DND-41 (cell line): ENCODE measurements around the gene RNASEH2A.

ENCODE experiments used
- ATAC-seq: fragments of 200-7000 bp; cut with Tn5 transposase; 3 replicates; pipeline ENCODE4 v1.9.1; 2021; ENCODE audit warnings: low read depth; ENCODE audit not compliant: insufficient read depth
- DNase-seq: peaks from one replicate; pipeline ENCODE4 v3.0.0-alpha.2; 2020
- H2AFZ ChIP-seq: 2 replicates; pipeline ENCODE4 v1.6.0; 2012; ENCODE audit warnings: low read depth, low read length
- H3K27ac ChIP-seq: 2 replicates; pipeline ENCODE4 v1.5.1; 2012; ENCODE audit warnings: low read length, inconsistent platforms
- H3K27me3 ChIP-seq: fragments of 200-600 bp; sonication (generic); 2 replicates; pipeline ENCODE4 v1.6.0; 2012; ENCODE audit warnings: low read length, mild to moderate bottlenecking, inconsistent platforms; ENCODE audit not compliant: insufficient read depth, poor library complexity
- H3K36me3 ChIP-seq: 2 replicates; pipeline ENCODE4 v1.5.1; 2012; ENCODE audit warnings: low read length, inconsistent platforms; ENCODE audit not compliant: insufficient read depth
- H3K4me1 ChIP-seq: 2 replicates; pipeline ENCODE4 v1.5.1; 2012; ENCODE audit warnings: mild to moderate bottlenecking, low read length; ENCODE audit not compliant: insufficient read depth
- H3K4me2 ChIP-seq: 2 replicates; pipeline ENCODE4 v1.6.0; 2012; ENCODE audit warnings: mild to moderate bottlenecking, moderate library complexity, low read length, inconsistent platforms; ENCODE audit not compliant: insufficient read depth
- H3K4me3 ChIP-seq, 2 experiments: fragments of 200-600 bp in 1 of 2; shearing (Covaris generic) in 1 of 2; 2 replicates each; pipeline ENCODE4 v1.5.1; 2012 to 2016; ENCODE audit warnings: inconsistent platforms in 2 of 2, low read length in 2 of 2, mild to moderate bottlenecking in 2 of 2, low read depth in 1 of 2, moderate library complexity in 1 of 2
- H3K79me2 ChIP-seq: 2 replicates; pipeline ENCODE4 v1.6.0; 2012; ENCODE audit warnings: low read length, inconsistent platforms; ENCODE audit not compliant: insufficient read depth
- H3K9ac ChIP-seq: 2 replicates; pipeline ENCODE4 v1.6.0; 2012; ENCODE audit warnings: low read depth, mild to moderate bottlenecking, inconsistent platforms, low read length, moderate library complexity
- H3K9me3 ChIP-seq: 2 replicates; pipeline ENCODE4 v1.5.1; 2012; ENCODE audit warnings: low read length, moderate library complexity, mild to moderate bottlenecking, inconsistent platforms; ENCODE audit not compliant: insufficient read depth, severe bottlenecking
- H4K20me1 ChIP-seq: 2 replicates; pipeline ENCODE4 v1.6.0; 2012; ENCODE audit warnings: low read length; ENCODE audit not compliant: insufficient read depth
- EZH2 ChIP-seq: IDR thresholded peaks from 3 replicates; pipeline ENCODE4 v1.6.1; 2012; ENCODE audit warnings: borderline replicate concordance, low read depth, mild to moderate bottlenecking, moderate library complexity, low read length, inconsistent platforms; ENCODE audit not compliant: severe bottlenecking
- TF ChIP-seq, protein P1 (sequence below): IDR thresholded peaks from 2 replicates; pipeline ENCODE4 v1.5.1; 2012; ENCODE audit warnings: borderline replicate concordance, low read length, moderate library complexity, mild to moderate bottlenecking; ENCODE audit not compliant: poor library complexity, severe bottlenecking; ENCODE audit errors: extremely low read depth

Gene RNASEH2A

DNA sequence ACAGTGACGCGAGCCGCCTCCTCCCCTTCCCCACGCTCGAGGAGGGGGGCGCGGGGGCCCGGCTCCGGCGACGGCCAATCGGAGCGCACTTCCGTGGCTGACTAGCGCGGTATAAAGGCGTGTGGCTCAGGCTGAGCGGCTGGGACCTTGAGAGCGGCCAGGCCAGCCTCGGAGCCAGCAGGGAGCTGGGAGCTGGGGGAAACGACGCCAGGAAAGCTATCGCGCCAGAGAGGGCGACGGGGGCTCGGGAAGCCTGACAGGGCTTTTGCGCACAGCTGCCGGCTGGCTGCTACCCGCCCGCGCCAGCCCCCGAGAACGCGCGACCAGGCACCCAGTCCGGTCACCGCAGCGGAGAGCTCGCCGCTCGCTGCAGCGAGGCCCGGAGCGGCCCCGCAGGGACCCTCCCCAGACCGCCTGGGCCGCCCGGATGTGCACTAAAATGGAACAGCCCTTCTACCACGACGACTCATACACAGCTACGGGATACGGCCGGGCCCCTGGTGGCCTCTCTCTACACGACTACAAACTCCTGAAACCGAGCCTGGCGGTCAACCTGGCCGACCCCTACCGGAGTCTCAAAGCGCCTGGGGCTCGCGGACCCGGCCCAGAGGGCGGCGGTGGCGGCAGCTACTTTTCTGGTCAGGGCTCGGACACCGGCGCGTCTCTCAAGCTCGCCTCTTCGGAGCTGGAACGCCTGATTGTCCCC lies 14.9 kb upstream of the RNASEH2A start, which contains the start of gene JUNB:
Gene JUNB (plus strand): TSS at position 142 of the 706 bp plus-strand sequence. CDS start 286 bp downstream, at position 428.
- TF ChIP-seq, protein P1, sequence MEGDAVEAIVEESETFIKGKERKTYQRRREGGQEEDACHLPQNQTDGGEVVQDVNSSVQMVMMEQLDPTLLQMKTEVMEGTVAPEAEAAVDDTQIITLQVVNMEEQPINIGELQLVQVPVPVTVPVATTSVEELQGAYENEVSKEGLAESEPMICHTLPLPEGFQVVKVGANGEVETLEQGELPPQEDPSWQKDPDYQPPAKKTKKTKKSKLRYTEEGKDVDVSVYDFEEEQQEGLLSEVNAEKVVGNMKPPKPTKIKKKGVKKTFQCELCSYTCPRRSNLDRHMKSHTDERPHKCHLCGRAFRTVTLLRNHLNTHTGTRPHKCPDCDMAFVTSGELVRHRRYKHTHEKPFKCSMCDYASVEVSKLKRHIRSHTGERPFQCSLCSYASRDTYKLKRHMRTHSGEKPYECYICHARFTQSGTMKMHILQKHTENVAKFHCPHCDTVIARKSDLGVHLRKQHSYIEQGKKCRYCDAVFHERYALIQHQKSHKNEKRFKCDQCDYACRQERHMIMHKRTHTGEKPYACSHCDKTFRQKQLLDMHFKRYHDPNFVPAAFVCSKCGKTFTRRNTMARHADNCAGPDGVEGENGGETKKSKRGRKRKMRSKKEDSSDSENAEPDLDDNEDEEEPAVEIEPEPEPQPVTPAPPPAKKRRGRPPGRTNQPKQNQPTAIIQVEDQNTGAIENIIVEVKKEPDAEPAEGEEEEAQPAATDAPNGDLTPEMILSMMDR, result peak; percentile 26
- TF ChIP-seq EZH2, result no peak
- no peaks in the 10 kb centered on the region for H3K9me3 ChIP-seq
- ATAC-seq (peak; percentile 70), DNase-seq (peak; percentile 95)
- H3K27ac ChIP-seq, result peak within 1 kb of the TSS; percentile 89
- H3K4me1 ChIP-seq, result peaks cover 47% of the 10 kb centered on the region
- peak within 1 kb of the TSS; percentile 78 for H3K4me2 ChIP-seq
- no peaks in the 10 kb centered on the region; the same call in 1 of the 2 replicates for H3K36me3 ChIP-seq
- H4K20me1 ChIP-seq, result no peaks in the 10 kb centered on the region; the same call in 1 of the 2 replicates
- peak within 1 kb of the TSS; percentile 69 to 71 for H3K4me3 ChIP-seq
- peak within 1 kb of the TSS; percentile 66 for H2AFZ ChIP-seq
- peaks cover 23% of the 10 kb centered on the region for H3K79me2 ChIP-seq
- no peaks in the 10 kb centered on the region for H3K27me3 ChIP-seq
- H3K9ac ChIP-seq, result peak within 1 kb of the TSS; percentile 79

DNA sequence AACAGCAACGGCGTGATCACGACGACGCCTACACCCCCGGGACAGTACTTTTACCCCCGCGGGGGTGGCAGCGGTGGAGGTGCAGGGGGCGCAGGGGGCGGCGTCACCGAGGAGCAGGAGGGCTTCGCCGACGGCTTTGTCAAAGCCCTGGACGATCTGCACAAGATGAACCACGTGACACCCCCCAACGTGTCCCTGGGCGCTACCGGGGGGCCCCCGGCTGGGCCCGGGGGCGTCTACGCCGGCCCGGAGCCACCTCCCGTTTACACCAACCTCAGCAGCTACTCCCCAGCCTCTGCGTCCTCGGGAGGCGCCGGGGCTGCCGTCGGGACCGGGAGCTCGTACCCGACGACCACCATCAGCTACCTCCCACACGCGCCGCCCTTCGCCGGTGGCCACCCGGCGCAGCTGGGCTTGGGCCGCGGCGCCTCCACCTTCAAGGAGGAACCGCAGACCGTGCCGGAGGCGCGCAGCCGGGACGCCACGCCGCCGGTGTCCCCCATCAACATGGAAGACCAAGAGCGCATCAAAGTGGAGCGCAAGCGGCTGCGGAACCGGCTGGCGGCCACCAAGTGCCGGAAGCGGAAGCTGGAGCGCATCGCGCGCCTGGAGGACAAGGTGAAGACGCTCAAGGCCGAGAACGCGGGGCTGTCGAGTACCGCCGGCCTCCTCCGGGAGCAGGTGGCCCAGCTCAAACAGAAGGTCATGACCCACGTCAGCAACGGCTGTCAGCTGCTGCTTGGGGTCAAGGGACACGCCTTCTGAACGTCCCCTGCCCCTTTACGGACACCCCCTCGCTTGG lies 14.1 kb upstream of the RNASEH2A start:
- ATAC-seq, result peak; percentile 28
- peaks cover 48% of the 10 kb centered on the region for H3K4me1 ChIP-seq

DNA sequence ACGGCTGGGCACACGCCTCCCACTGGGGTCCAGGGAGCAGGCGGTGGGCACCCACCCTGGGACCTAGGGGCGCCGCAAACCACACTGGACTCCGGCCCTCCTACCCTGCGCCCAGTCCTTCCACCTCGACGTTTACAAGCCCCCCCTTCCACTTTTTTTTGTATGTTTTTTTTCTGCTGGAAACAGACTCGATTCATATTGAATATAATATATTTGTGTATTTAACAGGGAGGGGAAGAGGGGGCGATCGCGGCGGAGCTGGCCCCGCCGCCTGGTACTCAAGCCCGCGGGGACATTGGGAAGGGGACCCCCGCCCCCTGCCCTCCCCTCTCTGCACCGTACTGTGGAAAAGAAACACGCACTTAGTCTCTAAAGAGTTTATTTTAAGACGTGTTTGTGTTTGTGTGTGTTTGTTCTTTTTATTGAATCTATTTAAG lies 13.5 kb upstream of the RNASEH2A start:
- Histone ChIP-seq H4K20me1 (no peaks in the 10 kb centered on the region; the same call in 1 of the 2 replicates), H3K79me2 (peaks cover 23% of the 10 kb centered on the region), H3K4me1 (peaks cover 48% of the 10 kb centered on the region), H3K9me3 (no peaks in the 10 kb centered on the region), H3K9ac (peak overlapping the region; percentile 79), H2AFZ (peak overlapping the region; percentile 54), H3K27ac (peak overlapping the region; percentile 89), H3K27me3 (no peaks in the 10 kb centered on the region), H3K4me2 (peak overlapping the region; percentile 78), H3K4me3 (peak overlapping the region; percentile 69 to 71), H3K36me3 (no peaks in the 10 kb centered on the region; the same call in 1 of the 2 replicates)
- DNase-seq (no peak), ATAC-seq (no peak)
- no peak for TF ChIP-seq EZH2
- TF ChIP-seq, protein P1, result no peak

More for the DNA sequence above, 14.1 kb upstream of the RNASEH2A start:
- peak overlapping the region; percentile 89 for H3K27ac ChIP-seq
- H3K36me3 ChIP-seq, result no peaks in the 10 kb centered on the region; the same call in 1 of the 2 replicates
- peak overlapping the region; percentile 78 for H3K4me2 ChIP-seq
- H3K27me3 ChIP-seq, result no peaks in the 10 kb centered on the region
- H4K20me1 ChIP-seq, result no peaks in the 10 kb centered on the region; the same call in 1 of the 2 replicates
- TF ChIP-seq, protein P1, result no peak
- no peak for TF ChIP-seq EZH2
- H3K9ac ChIP-seq, result peak overlapping the region; percentile 79
- H3K4me3 ChIP-seq, result peak overlapping the region; percentile 69 to 71
- peaks cover 23% of the 10 kb centered on the region for H3K79me2 ChIP-seq
- H2AFZ ChIP-seq, result peak overlapping the region; percentile 54
- no peaks in the 10 kb centered on the region for H3K9me3 ChIP-seq
- peak; percentile 88 for DNase-seq
